Measurements from ENCODE around the gene RBAK. TPM values are rescaled to one million over a fixed set of nuclear protein-coding genes. Genes with fewer than 3 reads are reported as not detected.
"Not testable (repeated sequence)": the region's sequence is repeated elsewhere in the genome, so short reads cannot be mapped to it uniquely, and the experiment has no call there.

The RBAK gene
- total RNA-seq, 1 donor: 12.1 TPM

DNA sequence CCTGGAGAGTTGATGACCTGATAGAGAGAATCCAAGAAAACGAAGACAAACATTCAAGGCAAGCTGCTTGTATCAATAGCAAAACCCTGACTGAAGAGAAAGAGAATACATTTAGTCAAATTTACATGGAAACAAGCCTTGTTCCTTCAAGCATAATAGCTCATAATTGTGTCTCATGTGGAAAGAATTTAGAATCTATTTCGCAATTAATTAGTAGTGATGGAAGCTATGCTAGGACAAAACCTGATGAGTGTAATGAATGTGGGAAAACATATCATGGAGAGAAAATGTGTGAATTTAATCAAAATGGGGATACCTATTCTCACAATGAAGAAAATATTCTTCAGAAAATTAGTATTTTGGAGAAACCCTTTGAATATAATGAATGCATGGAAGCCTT lies 18.0 kb downstream of the RBAK start:
- no peak for TF ChIP-seq CTCF (IDR thresholded peaks at IDR 0.05; ENCODE audit: insufficient read depth, low read depth, low read length)
- DNase-seq (ENCODE audit: low read depth): no peak
- no peak overlapping the region for H3K4me3 ChIP-seq (ENCODE audit: low read depth, low read length)

- TF ChIP-seq CTCF (IDR thresholded peaks at IDR 0.05; ENCODE audit: insufficient read depth, low read depth, low read length): no peak
- no peak overlapping the region for H3K4me3 ChIP-seq (ENCODE audit: low read depth, low read length)
- peak; percentile 21 for DNase-seq (ENCODE audit: low read depth)
Measured at GRCh38 chr7:5064391-5065106, 18.9 kb downstream of the RBAK start.

GRCh38 chr7:5065107-5065407 lies 19.4 kb downstream of the RBAK start:
- H3K4me3 ChIP-seq (ENCODE audit: low read depth, low read length): no peak overlapping the region
- TF ChIP-seq CTCF (IDR thresholded peaks at IDR 0.05; ENCODE audit: insufficient read depth, low read depth, low read length): no peak
- no peak for DNase-seq (ENCODE audit: low read depth)

DNA sequence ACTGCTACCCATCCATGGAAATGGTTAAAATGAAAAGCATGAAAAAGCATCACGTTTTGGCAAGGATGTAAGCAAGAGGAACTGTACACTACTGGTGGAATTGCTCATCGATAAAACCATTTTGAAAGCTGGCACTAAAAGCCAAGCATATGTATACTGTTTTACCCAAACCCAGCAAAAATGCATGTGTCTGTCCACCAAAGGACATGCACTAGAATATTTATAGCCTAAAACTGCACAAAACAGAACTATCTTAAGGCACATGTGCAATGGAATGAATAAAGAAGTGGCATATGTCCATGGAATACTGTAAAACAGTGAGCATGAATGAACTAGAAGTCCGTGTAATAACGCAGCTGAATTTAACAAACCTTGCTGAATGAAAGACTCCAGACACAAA lies 22.9 kb downstream of the RBAK start:
- no peak overlapping the region for H3K4me3 ChIP-seq (ENCODE audit: low read depth, low read length)
- DNase-seq (ENCODE audit: low read depth): no peak
- no peak for TF ChIP-seq CTCF (IDR thresholded peaks at IDR 0.05; ENCODE audit: insufficient read depth, low read depth, low read length)

GRCh38 chr7:5070206-5070605 lies 24.5 kb downstream of the RBAK start:
- no peak for TF ChIP-seq CTCF (IDR thresholded peaks at IDR 0.05; ENCODE audit: insufficient read depth, low read depth, low read length)
- DNase-seq (ENCODE audit: low read depth): no peak

GRCh38 chr7:5075187-5075586 lies 29.5 kb downstream of the RBAK start:
- DNase-seq (ENCODE audit: low read depth); H3K4me3 ChIP-seq (ENCODE audit: low read depth, low read length): not testable (repeated sequence)

More at GRCh38 chr7:5070206-5070605, 24.5 kb downstream of the RBAK start:
- no peak overlapping the region for H3K4me3 ChIP-seq (ENCODE audit: low read depth, low read length)

DNA sequence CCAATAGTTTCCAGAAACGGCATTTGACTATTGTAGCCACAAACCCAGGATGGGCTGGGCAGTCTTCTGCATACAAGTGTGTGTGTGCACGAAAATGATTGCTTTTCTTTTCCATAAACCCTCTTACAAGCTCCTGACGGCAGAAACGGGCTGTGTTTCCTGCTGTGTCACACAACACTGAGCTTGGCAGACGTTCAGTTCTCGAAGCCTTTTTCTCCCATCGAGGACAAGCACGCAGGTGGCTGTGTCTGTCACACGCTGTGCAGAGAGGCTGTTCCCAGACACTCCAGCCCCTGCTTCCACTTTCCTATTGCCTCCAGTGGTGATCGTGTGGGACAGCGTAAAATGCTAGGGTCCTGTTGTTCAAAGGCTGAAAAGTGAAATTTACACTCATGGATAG lies 32.1 kb downstream of the RBAK start:
- no peak for TF ChIP-seq CTCF (IDR thresholded peaks at IDR 0.05; ENCODE audit: insufficient read depth, low read depth, low read length)
- H3K4me3 ChIP-seq (ENCODE audit: low read depth, low read length): no peak overlapping the region
- no peak for DNase-seq (ENCODE audit: low read depth)
